ENCODE data around the gene MOV10L1.
"Not testable (repeated sequence)": the region's sequence is repeated elsewhere in the genome, so short reads cannot be mapped to it uniquely, and the experiment has no call there.

Gene MOV10L1

DNA sequence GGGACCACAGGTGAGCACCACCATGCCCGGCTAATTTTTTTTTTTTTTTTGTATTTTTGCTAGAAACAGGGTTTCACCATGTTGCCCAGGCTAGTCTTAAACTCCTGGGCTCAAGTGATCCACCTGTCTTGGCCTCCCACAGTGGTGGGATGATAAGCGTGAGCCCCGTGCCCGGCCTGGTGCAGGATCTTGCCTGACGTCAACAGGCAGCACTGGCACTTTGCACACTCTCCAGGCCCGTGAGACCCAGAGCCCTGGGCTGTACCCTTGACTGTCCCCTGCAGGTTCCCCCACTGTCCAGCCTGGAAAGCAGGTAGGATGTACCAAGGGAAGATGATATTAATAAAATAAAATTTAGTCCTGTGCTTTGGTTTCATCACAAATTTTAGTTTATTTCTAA is 51.7 kb downstream of the MOV10L1 start:
- DNase-seq: no peak

DNA sequence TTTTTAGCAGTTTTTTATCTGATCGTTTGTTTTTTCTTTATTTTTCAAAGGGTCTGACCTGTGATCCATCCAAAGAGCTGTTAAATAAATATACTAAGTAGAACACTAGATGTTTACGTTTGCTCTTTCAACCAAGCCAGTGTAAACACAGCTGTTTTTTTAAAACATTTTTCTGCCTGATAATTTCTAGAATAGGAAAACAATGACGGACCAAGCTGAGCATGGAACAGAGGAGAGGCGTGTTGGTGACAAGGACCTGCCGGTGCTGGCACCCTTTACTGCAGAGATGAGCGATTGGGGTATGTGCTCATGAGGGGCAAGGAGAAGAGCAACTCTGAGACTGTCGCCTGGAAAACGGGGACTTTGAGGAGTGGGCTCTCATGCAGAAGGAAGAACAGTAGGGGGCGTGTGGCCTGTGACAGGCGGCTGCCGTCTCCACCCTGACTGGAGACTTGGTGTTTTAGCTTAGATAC is 52.1 kb downstream of the MOV10L1 start:
- DNase-seq: no peak

DNA sequence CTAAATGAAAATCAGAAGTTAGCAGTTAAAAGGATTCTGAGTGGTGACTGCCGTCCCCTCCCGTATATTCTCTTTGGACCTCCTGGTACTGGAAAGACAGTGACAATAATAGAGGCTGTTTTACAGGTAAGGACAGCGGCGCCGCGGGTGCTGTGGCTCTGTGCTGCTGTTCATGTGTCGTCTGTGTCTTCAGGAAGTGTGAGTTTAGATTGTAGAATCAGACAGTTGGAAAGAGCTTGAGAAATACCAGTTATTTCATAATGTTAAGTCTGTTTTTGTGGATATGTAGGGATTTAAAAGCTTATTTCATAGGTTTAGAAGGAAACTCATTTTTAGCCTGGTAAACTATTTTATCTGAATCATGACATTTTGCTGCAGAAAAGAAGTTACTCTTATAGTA is 53.3 kb downstream of the MOV10L1 start:
- no peak for DNase-seq

DNA sequence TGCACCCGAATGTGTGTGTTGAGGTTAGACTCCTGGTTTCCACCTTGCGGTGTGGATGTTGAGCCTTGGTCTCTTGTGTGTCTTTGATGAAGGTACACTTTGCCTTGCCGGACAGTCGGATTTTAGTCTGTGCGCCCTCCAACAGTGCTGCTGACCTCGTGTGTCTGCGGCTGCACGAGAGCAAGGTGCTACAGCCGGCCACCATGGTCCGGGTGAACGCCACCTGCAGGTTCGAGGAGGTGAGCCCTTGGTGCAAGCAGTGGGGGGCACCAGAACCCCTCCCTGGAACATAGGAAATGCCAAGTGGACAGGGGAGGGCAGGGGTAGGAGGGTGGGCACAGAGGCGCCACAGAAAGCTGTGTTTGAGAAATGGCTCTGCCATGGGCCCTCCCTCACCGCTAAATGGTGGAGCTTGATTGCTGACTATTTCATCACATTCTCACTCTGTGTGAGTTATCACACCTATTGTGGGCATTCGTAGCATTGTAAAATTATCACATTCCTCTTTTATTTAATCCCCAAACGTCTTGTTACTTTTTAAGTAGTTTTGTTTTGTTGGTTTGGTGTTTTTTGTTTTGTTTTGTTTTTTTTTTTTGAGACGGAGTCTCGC is 54.3 kb downstream of the MOV10L1 start:
- DNase-seq: no peak

DNA sequence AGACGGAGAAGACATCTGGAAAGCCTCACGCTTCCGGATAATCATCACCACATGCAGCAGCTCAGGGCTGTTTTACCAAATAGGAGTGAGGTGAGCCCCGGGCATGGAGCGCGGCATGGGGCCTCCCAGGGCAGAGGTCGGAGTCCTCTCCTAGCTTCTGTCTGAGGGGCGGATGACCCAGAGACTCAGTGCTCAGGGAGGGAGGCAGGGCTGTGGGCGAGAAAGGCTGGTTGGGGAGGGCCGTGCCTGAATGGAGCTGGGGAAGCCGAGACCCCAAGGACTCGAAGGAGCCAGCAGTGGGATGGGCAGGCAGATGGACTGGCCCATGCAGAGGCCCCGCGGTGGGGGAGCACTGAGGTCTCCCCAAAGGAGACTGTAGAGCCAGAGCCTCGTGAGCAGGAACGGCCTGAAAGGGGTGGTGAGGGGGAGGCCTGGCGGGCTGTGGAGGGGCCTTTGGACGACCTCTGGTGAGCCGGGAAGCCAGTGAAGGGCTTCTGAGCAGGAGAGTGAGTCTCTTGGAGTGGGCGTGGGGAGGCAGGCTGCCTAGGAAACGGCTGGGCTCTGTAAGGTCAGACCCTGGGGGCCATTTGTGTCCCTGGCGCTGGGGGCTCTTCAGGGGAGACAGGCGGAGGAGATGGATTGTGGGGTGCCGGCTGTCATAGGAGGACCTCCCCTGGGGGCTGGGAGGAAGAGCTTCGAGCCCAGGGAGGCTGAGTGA is 56.1 kb downstream of the MOV10L1 start:
- no peak for DNase-seq

DNA sequence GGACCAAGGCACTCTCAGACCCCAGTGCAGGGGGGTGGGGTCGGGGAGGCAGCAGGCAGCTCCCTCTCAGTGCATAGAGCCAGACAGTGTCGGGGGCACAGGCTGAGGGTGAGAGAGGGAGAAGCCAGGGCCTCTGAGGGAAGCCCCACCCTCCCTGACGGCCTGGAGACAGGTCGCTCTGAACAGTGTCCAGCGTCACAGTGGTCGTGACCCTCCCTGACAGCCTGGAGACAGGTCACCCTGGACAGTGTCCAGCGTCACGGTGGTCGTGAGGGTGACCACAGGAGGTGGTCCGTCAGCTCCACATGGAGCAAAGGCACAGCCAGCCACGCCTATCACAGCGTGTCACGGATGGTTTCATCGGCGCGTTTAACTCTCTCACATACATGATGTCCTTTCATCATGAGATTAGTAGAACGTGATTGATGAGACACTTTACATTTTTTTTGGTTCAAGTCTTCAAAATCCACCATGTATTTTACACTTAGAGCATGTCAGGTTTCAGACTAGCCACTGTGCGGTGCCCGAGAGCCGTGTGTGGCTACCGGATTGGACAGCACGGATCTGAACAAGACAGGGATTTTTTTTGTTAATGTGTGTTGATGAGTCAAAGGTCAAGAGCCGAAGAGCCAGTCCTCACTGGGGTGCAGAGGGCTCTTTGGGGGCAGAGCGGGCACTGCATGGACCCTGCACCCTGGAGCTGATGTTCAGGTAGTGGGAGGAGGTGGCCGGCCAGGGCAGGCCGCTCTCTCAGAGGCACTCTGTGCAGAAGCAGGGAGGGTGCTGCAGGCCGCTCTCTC is 56.8 kb downstream of the MOV10L1 start:
- DNase-seq: peak; percentile 27

DNA sequence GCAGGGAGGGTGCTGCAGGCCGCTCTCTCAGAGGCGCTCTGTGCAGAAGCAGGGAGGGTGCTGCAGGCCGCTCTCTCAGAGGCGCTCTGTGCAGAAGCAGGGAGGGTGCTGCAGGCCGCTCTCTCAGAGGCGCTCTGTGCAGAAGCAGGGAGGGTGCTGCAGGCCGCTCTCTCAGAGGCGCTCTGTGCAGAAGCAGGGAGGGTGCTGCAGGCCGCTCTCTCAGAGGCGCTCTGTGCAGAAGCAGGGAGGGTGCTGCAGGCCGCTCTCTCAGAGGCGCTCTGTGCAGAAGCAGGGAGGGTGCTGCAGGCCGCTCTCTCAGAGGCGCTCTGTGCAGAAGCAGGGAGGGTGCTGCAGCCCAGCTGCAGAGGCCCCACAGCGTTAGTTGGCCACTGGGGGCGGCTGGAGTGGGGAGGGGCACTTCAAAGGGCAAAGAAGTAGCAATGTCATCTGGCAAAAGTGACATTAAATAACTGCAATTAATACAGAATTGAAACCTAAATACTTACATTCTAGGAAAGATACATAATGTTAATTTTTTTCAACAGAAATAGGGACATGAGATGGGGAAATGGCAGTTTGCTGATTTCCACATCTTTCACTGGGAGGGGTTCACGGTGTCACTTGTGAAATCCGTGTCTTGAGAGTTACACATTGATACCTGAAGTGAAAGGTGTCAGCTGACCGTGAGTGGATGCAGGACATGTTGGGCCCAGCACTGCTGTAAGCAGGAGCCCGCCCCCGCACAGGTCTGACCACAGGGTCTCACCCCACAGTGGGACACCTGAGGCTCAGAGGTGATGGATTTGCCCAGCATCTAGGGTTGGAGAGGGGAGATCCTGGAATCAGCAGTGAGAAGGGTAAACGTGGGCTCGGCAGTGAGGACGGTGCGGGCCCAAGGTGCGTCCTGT is 57.7 kb downstream of the MOV10L1 start:
- not testable (repeated sequence) for DNase-seq

DNA sequence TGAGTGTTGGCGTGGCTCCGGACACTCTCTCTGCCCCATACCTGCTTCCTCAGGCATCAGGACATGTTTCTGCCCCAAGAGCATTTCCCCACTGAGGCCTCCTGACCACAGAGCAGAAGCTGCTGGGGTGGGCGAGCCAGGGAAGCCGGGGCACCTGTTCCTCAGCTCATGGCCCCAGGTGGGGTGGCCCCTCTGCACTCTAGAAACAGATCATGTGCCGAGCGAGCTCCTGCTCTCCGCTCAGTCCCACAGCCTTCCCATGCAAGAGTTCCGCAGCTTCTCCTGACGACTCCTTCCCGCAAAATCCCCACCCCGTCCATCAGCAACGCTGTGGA is 58.3 kb downstream of the MOV10L1 start:
- no peak for DNase-seq

DNA sequence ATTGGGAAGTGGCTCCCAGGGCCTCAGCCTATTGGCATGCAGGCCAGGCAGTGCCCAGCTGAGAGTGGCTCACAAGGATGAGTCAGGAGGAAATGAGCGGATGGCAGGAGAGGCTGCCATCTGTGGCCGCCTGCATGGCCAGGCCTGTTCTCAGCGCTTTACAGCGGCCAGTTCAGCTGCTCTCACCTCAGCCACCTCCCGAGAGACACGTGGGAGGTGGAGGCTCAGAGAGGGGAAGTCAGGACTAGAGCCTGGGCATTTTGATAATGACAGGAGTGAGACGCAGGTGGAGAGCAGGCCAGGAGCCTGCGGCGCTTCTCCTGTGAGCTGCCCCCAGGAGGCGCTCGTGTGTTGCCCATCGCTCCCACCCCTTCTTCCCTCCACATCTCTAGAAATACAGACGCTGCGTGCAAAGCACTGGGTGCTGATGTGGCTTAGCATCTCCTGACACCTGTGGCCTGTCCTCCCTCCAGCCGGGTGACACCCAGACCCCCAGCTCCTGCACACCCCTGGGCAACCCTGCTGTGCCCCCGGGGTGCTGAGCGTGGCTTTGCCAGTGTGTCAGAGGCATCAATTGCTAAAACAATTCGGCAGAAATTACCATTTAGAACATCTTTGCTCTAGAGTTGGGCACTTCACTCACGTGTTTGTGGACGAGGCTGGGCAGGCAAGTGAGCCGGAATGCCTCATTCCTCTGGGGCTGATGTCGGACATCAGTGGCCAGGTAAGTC is 59.4 kb downstream of the MOV10L1 start:
- peak; percentile 61 for DNase-seq

DNA sequence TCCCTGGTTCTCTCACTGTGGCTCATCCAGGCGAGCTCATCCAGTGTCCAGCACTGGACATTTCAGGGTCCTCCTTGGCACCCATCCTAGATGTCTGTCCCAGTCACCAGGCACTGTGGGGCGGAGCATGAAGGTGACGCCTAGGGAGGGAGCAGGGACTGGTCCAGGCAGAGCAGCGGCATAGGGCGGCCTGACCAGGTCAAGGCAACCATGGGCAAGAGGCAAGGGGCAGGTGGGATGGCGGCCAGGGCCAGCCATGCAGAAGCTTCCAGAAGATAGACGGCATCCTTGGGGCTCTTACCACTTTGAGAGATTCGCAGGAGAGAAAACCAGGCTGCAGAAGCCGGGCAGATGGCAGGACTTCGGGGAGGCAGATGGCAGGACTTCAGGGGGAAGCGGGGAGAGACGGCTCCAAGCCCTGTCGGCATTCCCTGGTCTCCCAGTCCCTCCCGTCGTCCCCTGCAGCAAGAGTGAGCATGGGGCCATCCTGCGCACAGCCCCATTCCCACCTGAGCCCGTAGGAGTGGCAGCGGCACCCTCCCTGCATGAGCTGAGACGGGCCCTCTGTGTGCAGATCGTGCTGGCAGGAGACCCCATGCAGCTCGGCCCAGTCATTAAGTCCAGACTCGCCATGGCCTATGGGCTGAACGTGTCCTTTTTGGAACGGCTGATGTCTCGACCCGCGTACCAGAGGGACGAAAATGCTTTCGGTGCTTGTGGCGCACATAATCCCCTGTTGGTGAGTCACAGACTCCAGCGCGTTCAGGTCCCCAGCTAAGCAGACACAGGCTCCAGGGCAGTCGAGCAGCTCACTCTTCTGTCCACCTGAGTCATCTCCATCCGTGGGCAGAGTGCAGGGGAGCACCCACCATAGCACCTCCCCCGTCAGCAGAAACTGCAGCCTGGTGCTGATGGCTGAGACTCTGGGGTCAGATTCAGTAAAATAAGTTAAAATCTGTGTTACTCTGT is 60.6 kb downstream of the MOV10L1 start:
- no peak for DNase-seq

DNA sequence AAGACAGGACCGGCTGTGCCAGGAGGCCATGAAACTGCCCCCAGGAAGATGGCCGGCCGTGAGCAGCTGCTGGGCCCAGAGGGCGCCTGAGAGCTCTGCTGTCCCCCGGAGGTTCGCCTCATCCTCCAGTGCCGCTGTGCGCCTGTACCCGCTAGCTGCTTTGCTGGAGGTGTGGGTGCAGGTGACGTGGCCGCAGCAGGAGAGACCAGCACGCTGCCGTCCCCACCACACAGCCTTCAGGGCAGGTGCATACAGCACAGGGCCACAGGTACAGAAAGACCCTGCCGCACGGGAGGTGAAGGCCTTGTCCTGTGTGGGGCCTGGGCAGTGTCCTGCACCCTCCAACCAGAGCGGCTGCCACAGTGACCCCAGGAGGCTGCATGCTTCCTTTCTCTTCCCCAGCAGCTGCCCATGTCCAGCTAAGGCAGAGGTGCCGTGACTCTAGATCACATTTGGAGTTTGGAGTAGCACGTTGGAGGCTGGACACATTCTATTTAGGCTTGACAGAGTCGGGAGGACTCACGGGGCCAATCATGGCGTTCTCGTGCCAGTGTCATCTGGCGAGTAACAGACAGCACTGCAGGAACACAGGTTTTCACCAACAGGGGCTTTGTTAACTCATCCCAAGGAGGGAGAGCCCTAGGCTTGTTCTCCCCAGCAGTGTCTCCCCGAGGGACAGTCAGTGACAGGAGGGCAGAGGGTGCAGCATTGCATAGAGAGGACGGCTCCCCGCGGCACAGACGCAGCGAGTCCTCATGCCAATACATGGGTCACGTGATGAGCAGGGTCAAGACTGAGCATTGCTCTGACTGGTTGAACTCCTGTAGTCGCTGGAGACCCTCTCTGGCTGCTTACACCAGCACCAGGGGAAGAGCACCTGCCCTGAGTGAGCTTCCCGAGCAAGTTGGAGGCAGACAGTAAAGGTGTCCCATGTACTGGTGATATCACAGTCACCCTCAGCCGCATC is 62.0 kb downstream of the MOV10L1 start:
- DNase-seq: no peak

DNA sequence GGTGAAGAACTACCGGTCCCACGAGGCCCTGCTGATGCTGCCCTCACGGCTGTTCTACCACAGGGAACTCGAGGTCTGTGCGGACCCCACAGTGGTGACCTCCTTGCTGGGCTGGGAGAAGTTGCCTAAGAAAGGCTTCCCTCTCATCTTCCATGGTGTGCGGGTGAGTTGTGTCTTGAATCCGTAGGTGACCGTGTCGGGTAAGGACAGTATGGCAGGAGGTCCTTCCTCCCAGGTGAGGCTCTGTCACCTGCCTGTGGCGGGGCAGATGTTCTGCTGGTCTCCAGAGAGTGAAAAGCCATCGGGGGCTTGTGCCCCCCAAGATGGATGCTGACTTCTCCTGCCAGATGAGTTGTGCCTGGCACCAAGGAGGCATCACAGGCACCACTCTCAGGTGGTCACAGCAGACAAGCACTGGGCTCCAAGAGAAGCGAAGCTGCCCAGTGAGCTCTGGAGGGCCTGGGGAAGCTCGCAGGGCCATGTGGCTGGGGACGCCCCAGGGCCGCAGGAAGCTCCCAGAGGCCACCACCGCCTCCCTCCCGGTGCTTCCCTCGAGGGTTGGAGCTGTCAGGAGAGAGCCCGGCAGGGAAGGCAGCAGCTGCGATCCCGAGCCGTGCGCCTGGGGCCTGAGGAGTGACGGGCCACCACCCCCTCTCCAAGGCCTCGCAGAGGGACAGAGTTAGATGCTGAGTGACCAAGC is 63.4 kb downstream of the MOV10L1 start:
- no peak for DNase-seq

DNA sequence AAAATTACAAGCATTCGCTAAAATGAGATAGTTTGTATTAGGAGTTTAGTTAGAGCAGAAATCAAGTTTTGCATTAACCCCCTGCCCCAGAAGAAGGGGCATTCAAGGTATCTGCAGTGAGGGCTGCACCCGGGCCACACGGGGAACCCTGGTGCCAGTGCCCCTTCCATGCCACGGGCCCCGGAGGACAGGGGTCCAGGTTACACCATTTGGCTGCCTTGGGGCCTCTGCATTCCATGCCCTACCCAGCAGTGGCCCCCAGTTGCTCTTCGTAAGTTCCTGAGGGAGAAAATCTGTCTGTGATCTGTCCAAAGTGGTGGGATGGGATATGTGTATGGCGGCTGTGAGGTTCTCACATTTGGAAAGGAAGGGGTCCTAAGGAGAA is 63.9 kb downstream of the MOV10L1 start:
- no peak for DNase-seq

DNA sequence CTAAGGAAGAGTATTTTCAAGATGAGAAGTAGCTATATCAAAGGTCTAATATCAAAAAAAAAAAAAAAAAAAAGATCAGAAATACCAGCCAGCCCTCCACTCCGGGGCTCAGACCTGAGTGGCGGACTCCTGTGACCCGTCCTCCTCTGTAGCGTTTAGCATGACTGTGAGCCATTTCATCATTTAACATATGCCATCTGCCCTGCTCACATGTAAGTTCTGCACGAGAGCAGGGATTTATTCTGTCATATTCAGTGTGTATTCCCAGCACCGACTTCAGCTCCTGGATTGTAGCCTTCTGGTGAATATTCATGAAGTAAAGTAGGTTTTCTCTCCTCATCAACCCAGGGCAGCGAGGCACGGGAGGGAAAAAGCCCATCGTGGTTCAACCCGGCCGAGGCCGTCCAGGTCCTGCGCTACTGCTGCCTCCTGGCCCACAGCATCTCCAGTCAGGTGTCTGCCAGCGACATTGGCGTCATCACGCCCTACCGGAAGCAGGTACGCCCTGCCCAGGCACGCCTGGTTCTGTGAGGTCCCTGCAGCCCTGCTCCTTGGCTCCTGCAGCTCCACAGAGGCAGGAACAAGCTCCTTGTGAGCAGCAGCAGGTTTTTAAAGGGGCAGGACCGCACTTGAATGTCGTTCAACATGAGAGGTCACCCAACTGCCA is 68.0 kb downstream of the MOV10L1 start:
- DNase-seq: no peak

DNA sequence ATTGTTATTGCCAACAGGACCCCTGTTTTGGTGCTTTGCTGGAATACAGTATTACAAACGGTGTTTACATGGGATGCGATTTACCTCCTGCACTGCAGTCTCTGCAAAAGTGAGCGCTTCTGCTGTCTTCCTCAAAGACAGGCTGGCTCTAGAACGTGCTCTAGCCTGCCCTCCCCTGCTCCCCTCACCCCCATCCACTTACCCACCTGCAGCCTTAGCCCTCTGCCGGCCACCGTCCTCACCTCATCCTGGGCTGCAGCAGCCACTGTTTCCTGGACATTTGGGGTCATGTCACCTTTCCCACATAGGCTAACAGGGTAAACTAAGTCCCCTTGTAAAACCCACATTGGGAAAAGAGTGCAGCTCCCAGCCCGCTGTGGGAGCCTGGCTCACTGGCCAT is 71.1 kb downstream of the MOV10L1 start:
- DNase-seq: no peak

DNA sequence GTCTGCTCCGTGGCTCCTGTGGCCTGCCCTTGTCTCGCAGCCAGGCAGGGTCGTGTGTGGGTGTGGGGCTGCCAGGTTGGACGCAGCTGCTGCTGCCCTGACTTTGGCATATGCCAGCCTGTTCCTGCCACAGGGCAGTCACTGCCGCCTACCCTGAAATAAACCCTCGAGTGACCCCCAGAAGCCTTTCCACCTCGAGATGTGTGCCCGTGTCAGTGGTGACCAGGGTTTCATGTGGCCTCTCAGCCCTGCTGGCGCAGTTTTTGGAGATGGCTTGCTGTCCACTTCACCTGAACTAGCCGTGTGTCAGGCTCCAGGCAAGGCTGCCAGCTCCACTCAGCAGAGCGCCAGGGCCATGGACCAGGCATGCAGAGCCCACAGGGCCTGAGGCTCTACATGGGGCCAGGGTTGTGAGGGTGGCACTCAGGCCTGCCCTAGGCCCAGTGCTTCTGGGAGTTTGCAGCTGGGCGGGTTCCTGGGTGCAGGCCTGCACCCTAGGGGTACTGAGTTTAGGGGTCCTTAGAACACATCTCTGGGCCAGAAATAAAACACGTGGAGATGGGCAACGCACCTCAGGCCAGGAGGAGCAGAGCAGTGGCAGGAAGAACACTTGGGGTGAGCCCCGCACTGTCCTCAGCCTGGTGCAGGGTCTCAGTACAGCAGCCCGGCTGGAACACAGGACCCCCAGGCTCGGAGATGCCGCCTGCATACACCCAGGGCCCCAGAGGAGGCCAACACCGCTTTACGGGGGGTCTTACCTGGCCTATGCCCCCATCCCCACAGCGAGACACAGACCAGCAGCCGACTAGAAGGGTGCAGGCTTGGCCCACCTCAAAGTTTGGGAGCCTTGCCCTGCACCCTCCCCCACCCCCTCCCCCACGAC is 71.9 kb downstream of the MOV10L1 start:
- DNase-seq: no peak

DNA sequence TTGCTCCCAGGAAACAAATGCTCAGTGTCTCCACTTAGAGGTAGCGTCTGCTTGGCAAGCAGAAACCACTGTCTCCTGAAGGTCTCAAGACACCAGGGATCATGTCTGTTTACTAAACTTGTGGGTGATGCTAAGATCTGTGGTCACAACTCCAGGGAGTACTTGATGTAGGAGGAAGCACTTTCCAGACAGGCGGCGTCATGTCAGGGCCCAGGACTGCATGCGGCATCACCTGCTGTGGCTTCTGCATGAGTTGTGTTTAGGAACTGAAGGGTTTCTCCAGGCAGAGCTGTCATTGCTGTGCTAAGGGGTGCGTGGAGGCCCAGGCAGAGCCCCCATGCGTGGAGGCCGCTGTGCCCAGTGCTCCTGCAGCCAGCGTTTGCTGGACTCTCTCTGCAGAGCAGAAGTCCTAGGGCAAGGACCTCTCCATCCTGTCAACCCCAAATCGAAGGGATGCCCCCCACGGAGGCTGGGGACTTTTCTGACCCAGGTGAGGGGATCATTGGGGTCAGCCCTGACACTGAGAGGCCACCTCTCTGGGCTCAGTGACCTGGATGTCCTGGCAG is 72.7 kb downstream of the MOV10L1 start:
- DNase-seq: no peak

Measured in kidney glomerular epithelial cell (primary cell).